ENCODE data around the gene GBA2. TPM values are rescaled to one million over a fixed set of nuclear protein-coding genes. Genes with fewer than 3 reads are reported as not detected.
A peak's percentile ranks its signal among the peaks of the same experiment; 100 is the strongest.

Gene GBA2
- total RNA-seq, 1 donor from 2014 or later = 24.3 TPM

GRCh38 chr9:35717132-35717870, 31.7 kb downstream of the GBA2 start:
- no peak for DNase-seq (ENCODE audit: low spot score)

DNA sequence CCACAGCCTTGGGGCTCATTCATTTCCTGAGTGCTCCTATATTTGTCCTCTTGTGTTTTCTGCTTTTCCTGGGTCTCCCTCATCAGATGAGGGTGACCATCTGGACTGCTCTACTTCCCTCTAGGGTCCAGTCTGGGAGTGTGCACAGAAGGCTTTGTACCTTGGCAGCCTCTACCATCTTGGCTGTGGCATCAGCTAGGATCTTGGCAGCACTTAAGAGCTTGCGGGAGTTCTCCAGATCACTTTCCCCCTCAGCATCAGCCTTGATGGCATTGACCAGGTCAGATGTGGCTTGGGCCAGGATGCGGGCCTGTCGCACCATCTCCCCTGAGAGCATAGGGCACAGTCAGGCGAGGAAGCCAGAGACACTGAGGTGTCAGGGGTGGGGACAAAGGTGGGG, 32.8 kb downstream of the GBA2 start:
- DNase-seq (ENCODE audit: low spot score) = no peak

- no peak for DNase-seq (ENCODE audit: low spot score)
These were observed 34.3 kb downstream of the GBA2 start for GRCh38 chr9:35714579-35715252.

DNA sequence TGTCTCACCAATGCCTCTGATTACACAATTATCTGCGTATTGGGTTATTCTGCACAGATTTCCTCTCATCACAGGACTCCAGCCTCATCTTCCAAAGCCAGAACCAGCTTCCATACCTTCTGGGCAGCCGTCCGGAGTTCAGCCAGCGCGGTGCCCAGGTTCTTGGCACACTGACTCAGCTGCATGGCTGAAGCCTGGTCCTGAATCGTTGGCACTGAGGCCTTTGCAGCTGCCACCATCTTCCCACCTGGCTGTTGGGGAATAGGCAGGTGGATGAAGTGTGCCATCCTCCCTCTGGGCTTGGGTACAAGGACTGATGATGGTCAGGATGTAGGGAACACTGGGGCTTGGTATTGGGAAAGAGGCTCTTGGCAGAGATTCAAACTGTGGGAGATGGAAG, 34.9 kb downstream of the GBA2 start:
- no peak for DNase-seq (ENCODE audit: low spot score)

GRCh38 chr9:35713578-35713977, 35.5 kb downstream of the GBA2 start:
- no peak for DNase-seq (ENCODE audit: low spot score)

DNA sequence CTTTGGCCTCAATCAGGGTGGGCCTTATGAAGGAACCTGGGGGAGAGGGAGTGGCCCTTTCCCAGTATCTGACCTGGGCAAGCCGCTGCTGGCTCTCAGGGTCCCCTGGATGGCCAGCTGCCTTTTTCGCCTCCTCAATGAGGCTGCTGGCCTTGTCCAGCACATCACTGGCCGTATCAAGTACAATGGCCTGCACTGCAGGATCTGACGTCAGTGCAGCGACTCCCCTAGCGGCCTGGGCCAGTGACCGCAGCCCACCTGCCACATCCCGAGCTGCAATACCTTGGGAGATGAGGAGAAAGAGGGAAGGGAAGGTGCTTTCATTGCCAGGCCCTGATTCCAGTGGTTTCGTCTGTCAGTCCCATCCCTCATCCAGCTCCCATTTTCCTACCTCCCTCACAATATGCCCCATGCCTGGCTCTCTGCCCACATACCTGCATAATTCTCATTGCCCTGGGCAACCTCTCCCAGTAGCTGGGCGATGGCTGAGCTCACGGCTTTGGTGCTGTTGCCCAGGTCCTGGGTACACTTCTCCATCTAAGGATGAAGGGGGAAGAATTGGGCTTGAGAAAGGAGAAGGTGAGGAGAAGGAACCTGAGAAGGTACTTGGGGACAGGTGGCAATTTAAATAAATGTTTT, 36.1 kb downstream of the GBA2 start:
- DNase-seq (ENCODE audit: low spot score) = no peak

- DNase-seq (ENCODE audit: low spot score) = no peak
These were observed 37.3 kb downstream of the GBA2 start for GRCh38 chr9:35711501-35712428.

DNA sequence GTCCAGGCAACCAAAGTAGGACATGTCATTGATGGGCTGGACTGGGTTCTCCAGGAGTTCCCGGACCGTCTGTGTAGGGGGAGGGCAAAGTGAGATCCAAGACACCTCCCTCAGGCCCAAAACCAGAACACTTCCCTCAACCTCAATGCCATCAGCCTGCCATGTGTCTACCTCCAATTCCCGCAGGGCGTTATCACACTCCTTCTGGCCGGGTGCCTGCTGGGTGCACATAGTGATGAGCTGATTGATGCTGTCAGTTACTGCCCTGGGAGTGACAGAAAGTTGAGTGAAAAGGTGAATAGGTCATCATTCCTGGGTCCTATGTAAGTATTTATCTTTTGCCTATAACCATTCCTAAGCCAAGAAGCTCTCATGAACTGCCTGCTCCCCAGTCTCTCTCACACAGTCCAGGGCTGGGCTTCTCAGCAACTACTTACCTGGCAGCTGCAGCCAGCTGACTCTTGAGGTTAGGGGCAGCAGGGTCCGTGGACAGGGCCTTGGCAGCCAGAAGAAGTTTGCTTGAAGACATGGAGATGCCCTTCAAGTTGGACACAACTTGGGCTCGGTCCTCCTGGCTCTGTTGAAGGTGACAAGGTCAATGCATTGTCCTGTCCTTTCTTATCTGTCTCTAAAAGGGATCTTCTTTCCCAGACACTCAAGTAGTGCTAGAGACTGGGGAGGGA, 38.1 kb downstream of the GBA2 start:
- DNase-seq (ENCODE audit: low spot score) = no peak

DNA sequence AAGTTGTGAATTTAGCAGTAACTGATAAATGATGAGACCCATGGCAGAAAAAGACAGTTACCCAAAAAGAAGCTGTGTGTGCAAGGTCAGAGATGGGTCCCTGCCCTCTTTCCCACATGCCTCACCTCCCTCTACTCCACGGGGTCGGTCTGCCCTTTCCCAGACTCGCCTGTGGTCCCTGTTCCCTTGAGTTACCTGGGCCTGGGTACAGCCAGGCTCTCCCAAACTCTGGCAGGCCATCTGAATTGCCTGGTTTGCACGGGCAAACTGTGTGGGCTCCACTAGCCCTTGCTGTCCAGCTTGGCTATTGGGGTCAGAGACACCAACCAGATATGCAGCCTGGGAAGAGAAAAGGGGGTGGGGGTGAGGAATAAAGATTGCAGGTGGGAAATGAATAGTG, 40.9 kb downstream of the GBA2 start:
- DNase-seq (ENCODE audit: low spot score) = no peak

- DNase-seq (ENCODE audit: low spot score) = no peak
These were observed 42.1 kb downstream of the GBA2 start for GRCh38 chr9:35706951-35707350.

DNA sequence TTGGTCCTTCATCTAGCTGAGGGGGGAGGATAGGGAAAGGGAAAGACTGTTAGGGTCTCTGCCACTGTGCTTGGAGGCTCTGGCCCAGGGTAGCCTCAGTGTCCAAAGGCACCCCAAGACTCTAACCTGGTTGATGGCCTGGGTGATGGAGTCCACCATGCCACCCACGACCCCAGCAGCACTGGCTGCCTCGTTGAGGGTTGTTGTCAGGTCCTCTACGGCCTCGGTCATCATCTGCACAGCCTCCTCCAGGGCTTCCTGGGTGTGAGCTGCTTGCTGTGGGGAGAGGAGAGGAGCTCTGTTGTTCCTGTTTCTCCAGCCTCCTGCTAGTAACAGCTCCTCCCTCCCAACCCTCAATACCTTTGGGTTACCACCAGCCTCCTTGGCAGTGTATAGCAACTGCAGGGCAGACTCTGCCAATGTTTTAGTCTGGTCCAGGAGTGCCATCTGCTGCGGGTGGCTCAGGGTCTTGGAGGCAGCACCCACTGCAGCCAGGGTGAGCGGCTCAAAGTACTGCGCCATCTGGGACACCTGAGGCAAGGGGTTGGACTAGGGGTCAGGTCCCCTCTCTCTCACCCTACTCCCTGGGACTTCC, 43.1 kb downstream of the GBA2 start:
- DNase-seq (ENCODE audit: low spot score) = no peak

DNA sequence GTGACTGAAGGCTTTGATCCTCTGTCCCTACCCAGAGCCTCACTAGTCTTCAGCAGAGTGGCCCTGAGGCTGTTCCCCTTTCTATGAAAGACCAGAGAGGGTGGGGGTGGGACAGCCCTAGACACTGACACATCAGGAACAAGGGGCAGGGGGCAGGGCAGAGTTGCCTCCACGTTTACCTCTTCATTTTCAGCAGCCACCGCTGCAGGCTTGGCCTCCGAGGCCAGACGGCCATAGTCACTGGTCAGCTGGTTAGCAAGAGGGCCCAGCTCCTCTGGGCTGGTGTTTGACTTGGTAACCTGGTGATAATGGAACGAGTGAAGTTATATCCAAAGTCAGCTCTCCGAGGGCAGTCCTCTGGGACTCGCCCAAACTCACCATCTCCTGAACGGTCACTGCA, 43.7 kb downstream of the GBA2 start:
- DNase-seq (ENCODE audit: low spot score) = no peak

DNA sequence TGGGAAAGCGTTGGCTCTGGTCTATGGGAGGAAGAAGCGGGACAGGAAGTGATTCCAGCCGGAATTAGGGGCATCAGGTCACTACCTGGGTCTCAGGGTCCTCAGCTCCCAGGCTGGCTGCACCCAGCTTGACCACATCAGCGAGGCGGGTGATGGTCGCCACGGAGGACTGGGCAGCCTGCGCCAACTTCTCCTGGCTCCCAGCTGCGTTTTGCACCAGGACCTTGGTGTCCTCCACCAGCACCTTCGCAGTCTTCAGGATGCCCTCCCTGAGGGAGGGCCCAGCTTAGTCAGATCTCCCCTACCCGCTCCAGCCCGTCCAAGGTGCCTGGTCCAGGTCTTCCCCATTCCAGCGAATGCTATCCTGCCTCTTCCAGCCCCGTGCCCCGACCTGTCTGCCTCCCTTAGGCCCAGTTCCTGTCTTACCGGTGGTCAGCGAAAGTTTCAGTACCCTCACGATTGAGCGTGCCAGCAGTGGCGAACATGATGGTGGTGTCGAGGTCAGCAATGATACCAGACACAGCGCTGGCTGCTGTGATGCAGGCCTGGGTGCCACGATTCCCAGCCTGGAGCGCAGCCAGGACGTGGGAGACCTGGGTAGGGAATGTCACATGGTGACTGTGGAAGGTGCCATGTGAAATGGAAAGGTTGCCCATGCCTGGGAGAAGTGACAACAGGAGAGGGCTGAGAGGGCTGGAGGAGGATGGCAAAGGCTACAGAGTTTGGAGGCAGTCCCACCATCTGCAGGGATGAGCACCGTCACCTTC, 44.9 kb downstream of the GBA2 start:
- DNase-seq (ENCODE audit: low spot score) = no peak

DNA sequence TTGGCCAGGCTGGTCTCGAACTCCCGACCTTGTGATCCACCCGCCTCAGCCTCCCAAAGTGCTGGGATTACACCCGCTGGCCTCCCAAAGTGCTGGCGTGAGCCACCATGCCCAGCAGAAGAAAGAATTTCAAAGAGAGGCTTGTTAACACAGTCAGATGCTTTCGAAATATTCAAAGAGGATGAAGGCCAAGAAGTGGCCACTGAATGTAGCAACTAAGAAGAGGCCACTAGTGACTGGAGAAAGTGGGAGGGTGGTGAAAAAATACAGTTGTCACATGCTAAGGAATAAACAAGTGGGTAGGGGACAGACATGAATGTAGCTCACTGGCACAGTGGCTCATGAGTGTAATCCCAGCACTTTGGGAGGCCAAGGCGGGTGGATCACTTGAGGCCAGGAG, 46.3 kb downstream of the GBA2 start:
- no peak for DNase-seq (ENCODE audit: low spot score)

DNA sequence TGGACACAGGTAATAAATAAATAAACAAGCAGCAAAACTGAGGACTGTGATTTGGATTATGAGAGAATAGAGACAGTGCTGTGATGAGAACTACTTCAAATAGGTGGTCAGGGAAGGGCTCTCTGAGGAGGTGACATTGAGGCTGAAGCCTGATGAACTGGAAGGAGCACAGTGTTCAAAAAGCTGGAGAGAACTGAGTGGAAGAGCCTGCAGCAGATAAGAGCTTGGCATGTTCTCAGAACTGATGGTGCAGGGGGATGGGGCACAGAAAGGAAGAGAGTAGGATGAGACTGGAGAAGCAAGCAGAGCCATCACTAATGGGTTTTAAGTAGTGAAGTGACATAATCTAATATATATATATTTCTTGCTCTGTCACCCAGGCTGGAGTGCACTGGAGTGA, 48.1 kb downstream of the GBA2 start:
- no peak for DNase-seq (ENCODE audit: low spot score)

- no peak for DNase-seq (ENCODE audit: low spot score)
These were observed 49.0 kb downstream of the GBA2 start for GRCh38 chr9:35700031-35700430.

GRCh38 chr9:35698231-35698630, 50.8 kb downstream of the GBA2 start:
- DNase-seq (ENCODE audit: low spot score) = no peak

GRCh38 chr9:35697486-35697885, 51.5 kb downstream of the GBA2 start:
- DNase-seq (ENCODE audit: low spot score) = no peak

DNA sequence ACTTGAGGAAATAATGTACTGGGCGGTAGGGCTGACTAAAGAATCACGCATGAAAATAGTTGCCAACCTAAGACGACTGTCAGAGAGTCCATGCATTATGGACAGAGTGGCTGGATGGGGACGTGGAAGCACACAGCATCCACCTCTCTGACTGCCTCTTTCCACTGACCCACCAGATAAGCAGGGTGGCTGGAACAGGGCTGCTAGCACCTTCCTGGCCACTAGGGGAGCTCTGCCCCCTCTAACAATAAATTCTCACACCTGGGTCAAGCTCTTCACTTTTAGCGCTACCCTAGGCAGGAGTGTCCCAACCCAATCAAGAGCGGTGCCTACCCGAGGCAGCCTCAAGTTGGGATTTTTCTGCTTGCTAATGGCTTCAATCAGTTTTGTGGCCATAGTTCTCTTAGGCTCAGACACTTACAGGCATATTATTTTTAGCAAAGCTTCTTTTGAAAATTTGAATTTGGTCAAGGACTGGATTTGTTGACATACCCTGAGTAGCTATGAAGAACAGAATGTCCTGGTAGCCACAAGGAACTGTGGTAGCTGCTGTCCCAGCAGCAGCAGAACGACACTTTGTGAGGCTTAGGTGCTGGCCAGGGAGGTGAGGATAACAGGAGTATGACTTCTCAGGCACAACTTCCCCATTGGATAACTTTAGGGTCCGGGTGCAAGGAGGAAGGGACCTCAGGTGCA, 52.4 kb downstream of the GBA2 start:
- peak; percentile 46 for DNase-seq (ENCODE audit: low spot score)
